ENCODE results near the gene PNPLA2. TPM values are rescaled to one million over a fixed set of nuclear protein-coding genes. Genes with fewer than 3 reads are reported as not detected.

PNPLA2 gene
- total RNA-seq, 1 donor, result 27.7 TPM

DNA sequence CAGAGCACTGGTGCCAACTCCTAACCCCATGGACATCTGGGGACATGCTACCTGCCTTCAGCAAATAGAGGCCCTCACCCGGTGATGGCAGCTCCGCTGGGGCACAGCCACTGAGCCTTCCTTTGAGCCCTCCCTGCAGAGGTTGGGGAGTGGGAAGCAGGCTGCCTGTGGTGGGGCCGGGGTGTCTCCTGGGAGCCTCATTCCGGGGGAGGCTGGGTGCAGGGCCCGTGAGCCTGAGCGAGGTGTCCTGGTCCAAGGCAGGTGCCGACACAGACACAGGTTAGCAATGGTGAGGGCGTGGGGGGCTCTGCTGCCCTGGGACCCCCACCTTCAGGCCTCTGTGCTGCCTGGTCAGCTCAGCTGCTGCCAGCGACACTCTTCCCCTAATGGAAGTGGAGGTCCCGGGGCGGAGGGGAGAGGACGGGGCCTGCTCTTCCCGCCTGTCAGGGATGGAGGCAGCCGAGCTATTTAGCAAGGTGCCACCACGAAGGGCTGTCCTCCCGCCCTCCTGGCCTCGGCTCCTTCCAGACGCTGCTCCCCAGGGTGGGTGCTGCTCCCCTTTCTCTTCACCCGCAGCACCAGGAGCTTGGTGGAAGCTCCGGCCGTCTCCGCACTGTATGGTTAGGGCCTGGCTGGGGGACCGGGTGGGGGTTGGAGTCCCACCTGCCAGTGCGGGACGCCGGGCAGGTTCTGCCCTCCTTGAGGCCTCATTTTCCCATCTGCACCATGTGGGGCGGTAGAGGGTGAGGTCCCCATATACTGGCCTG, 35.2 kb downstream of the PNPLA2 start:
- DNase-seq (ENCODE audit: low read depth), result no peak
- no peak overlapping the region for H3K4me3 ChIP-seq (ENCODE audit: low read depth, low read length)
- TF ChIP-seq, protein P1, sequence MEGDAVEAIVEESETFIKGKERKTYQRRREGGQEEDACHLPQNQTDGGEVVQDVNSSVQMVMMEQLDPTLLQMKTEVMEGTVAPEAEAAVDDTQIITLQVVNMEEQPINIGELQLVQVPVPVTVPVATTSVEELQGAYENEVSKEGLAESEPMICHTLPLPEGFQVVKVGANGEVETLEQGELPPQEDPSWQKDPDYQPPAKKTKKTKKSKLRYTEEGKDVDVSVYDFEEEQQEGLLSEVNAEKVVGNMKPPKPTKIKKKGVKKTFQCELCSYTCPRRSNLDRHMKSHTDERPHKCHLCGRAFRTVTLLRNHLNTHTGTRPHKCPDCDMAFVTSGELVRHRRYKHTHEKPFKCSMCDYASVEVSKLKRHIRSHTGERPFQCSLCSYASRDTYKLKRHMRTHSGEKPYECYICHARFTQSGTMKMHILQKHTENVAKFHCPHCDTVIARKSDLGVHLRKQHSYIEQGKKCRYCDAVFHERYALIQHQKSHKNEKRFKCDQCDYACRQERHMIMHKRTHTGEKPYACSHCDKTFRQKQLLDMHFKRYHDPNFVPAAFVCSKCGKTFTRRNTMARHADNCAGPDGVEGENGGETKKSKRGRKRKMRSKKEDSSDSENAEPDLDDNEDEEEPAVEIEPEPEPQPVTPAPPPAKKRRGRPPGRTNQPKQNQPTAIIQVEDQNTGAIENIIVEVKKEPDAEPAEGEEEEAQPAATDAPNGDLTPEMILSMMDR (IDR thresholded peaks at IDR 0.05; ENCODE audit: insufficient read depth, low read length), result no peak

DNA sequence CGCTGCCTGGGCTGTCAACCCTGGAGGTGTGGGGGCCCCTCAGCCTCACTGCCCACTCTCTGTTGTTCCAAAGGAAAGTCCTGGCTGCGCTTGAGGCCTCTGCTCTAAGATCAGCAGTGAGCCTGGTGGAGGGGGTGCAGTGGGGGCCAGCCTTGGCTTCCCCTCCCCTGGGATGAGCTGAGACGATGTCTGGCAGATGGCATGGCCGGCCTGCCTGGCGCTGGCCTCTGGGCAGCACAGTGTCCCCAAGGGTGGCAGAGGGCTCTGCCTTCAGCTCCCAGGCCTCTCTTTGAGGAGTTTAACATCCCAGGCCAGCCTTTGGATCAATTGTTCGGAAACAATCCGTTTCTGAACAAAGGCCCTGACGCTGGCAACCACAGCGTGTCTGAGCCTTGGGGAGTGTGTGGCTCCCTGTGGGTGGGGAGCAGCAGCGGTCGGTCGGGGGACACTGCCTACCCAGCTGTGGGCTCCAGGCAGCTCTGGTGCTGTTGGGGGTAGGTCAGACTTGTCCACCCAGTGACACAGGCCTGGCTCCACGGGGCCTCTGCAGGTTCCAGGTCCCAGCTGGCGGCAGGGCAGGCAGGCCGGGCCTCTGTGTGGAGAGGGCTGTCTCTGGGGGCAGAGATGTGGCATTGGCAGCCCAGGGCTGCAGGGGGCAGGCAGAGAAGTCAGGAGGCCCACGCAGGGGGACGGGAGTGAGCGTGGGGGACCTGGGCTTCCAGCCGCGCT, 36.1 kb downstream of the PNPLA2 start:
- H3K4me3 ChIP-seq (ENCODE audit: low read depth, low read length), result no peak overlapping the region
- DNase-seq (ENCODE audit: low read depth), result no peak
- TF ChIP-seq, protein P1 (IDR thresholded peaks at IDR 0.05; ENCODE audit: insufficient read depth, low read length), result no peak

DNA sequence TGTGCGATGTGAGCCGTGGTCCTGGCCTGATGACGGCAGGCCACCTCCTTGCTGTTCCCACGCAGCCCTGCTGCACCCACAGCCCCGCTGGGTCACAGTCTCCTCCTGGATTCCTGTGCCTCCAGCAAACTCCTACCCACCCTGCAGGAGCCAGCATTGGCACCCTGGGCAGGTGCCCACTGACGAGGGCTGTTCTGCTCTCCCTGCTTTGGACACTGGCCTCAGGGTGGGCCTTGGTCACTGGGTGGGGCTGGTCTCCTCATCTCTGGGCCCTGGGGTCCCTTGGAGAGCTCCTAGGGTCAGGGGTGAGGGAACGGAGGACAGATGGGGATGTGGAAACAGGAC, 36.6 kb downstream of the PNPLA2 start:
- no peak for DNase-seq (ENCODE audit: low read depth)
- no peak overlapping the region for H3K4me3 ChIP-seq (ENCODE audit: low read depth, low read length)
- TF ChIP-seq, protein P1 (IDR thresholded peaks at IDR 0.05; ENCODE audit: insufficient read depth, low read length), result no peak

DNA sequence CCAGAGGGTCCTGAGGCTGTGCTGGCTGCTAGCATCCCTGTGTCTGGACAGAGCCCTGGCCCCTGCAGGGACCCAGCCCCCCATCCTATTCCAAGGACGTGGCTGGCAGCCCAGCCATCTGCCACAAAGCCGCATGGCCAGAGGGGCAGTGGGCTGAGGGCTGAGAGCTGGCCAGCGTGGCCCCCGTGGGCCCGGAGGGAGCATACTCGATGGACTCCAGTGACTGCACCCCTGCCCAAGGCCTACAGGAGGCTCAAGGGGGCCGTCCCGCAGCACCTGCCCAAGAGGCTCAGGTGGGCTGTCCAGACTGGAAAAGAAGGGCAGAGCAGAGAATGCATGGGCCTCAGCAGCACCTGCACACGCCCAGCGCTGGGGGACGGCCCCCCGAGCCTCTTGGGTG, 37.1 kb downstream of the PNPLA2 start:
- TF ChIP-seq, protein P1 (IDR thresholded peaks at IDR 0.05; ENCODE audit: insufficient read depth, low read length), result no peak
- no peak overlapping the region for H3K4me3 ChIP-seq (ENCODE audit: low read depth, low read length)
- no peak for DNase-seq (ENCODE audit: low read depth)

DNA sequence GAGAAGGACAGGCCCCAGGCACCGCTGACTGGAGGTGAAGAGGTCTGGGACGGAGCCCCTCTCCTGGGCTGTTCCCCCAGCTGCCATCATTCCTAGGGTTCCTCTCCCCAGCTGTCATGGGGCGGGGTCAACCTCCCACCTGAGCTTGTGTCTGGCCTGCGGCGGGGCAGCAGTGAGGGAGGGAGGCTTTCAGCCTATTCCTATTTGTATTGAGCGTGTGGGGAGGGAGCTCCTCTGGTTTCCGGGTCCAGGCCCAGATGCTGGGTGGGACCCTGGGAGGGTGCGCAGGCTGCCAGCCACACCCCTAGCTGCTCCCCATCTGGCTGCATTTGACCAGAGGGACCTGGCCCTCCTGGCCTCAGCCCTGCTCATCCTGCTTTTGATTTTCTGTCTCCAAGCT, 37.7 kb downstream of the PNPLA2 start:
- TF ChIP-seq, protein P1 (IDR thresholded peaks at IDR 0.05; ENCODE audit: insufficient read depth, low read length), result no peak
- no peak for DNase-seq (ENCODE audit: low read depth)
- no peak overlapping the region for H3K4me3 ChIP-seq (ENCODE audit: low read depth, low read length)

DNA sequence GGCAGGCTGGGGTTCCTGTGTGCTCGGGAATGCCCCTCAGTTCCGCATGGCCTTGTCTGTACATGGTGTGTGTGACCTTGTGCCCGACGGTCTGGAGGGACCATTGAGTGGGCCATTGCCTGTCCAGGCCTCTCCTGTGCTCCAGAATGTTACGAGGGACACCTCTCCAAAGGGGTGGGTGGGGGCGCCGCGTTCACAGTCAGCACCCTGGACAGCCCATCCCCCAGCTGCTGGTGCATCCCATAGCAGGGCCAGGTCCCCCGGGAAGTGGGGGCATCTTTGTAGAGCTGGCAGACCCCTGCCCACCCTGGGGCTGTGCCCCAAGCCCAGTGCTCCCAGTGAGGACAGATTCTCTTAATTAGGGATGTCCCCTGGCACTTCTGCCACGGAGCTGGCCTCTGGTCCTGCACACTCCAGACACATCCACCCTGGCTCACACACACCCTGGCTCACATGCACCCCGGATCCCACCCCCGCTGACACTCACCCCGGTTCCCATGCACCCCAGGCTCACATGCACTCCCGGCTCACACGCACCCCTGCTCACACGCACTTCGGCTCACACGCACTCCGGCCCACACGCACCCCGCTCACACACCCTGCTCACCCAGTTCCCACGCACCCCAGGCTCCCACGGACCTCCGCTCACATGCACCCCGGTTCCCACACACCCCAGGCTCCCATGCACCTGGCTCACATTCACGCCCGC, 39.5 kb downstream of the PNPLA2 start:
- H3K4me3 ChIP-seq (ENCODE audit: low read depth, low read length), result no peak overlapping the region
- DNase-seq (ENCODE audit: low read depth), result no peak
- TF ChIP-seq, protein P1 (IDR thresholded peaks at IDR 0.05; ENCODE audit: insufficient read depth, low read length), result no peak
